ENCODE data around the gene ALK. TPM values are rescaled to one million over a fixed set of nuclear protein-coding genes. Genes with fewer than 3 reads are reported as not detected.
A peak's percentile ranks its signal among the peaks of the same experiment; 100 is the strongest.

ALK gene
- total RNA-seq, 4 donors from 2014 or later = 0.08 to 0.40 (median 0.28) TPM

- Histone ChIP-seq H3K27me3 (no peaks in the 10 kb centered on the region), H3K36me3 (no peaks in the 10 kb centered on the region), H3K9me3 (no peaks in the 10 kb centered on the region), H3K27ac (no peak overlapping the region), H3K4me3 (replicated peaks in 1 of 3) (no peak overlapping the region), H3K4me1 (no peaks in the 10 kb centered on the region)
- TF ChIP-seq CTCF (IDR thresholded peaks at IDR 0.05) (no peak), POLR2A (IDR thresholded peaks at IDR 0.05) (no peak)
- 81 to 85% methylated on average over 3 of the region's 3 CpGs for WGBS, 2 donors
- intact Hi-C loops (cut with DNase I) = no loop called here
- no peak for DNase-seq
Observed at GRCh38 chr2:29942711-29943110, 21.3 kb upstream of the ALK start.

GRCh38 chr2:29940706-29941105 lies 19.3 kb upstream of the ALK start:
- intact Hi-C loops (cut with DNase I) = no loop called here
- TF ChIP-seq POLR2A (IDR thresholded peaks at IDR 0.05) = no peak
- TF ChIP-seq CTCF (IDR thresholded peaks at IDR 0.05) = no peak
- Histone ChIP-seq H3K4me3 (replicated peaks in 1 of 3) (no peak overlapping the region), H3K27me3 (no peaks in the 10 kb centered on the region), H3K9me3 (no peaks in the 10 kb centered on the region), H3K4me1 (no peaks in the 10 kb centered on the region), H3K27ac (no peak overlapping the region), H3K36me3 (no peaks in the 10 kb centered on the region)
- WGBS, 2 donors = 49 to 51% methylated on average over 5 of the region's 5 CpGs
- DNase-seq = no peak

GRCh38 chr2:29936020-29936419 lies 14.6 kb upstream of the ALK start:
- no peaks in the 10 kb centered on the region for H3K4me1 ChIP-seq
- no peaks in the 10 kb centered on the region for H3K36me3 ChIP-seq
- H3K4me3 ChIP-seq (replicated peaks in 1 of 3) = no peak overlapping the region
- WGBS, 2 donors = 41 to 51% methylated on average over 8 of the region's 8 CpGs
- no peaks in the 10 kb centered on the region for H3K27me3 ChIP-seq
- intact Hi-C loops (cut with DNase I) = no loop called here
- no peak for DNase-seq
- TF ChIP-seq POLR2A (IDR thresholded peaks at IDR 0.05) (no peak), CTCF (IDR thresholded peaks at IDR 0.05) (no peak)
- no peaks in the 10 kb centered on the region for H3K9me3 ChIP-seq
- no peak overlapping the region for H3K27ac ChIP-seq

- no peaks in the 10 kb centered on the region for H3K36me3 ChIP-seq
- intact Hi-C loops (cut with DNase I) = no loop called here
- H3K9me3 ChIP-seq = no peaks in the 10 kb centered on the region
- 3 to 61% methylated on average over 1 of the region's 1 CpG for WGBS, 2 donors
- DNase-seq = no peak
- no peaks in the 10 kb centered on the region for H3K4me1 ChIP-seq
- H3K4me3 ChIP-seq (replicated peaks in 1 of 3) = no peak overlapping the region
- no peaks in the 10 kb centered on the region for H3K27me3 ChIP-seq
- H3K27ac ChIP-seq = no peak overlapping the region
- TF ChIP-seq POLR2A (IDR thresholded peaks at IDR 0.05) = no peak
- TF ChIP-seq CTCF (IDR thresholded peaks at IDR 0.05) = no peak
Observed at GRCh38 chr2:29931818-29932217, 10.4 kb upstream of the ALK start.

GRCh38 chr2:29923110-29923721 lies 1.8 kb upstream of the ALK start:
- H3K27ac ChIP-seq = no peak overlapping the region
- DNase-seq = peak; percentile 63 to 73
- H3K4me3 ChIP-seq (replicated peaks in 1 of 3) = no peak overlapping the region
- no peak for TF ChIP-seq POLR2A (IDR thresholded peaks at IDR 0.05)
- TF ChIP-seq CTCF (IDR thresholded peaks at IDR 0.05) = peak; percentile 66 to 84 (median 75)
- H3K4me1 ChIP-seq = peaks cover 16 to 25% of the 10 kb centered on the region in 2 donors
- H3K27me3 ChIP-seq = no peaks in the 10 kb centered on the region
- H3K36me3 ChIP-seq = no peaks in the 10 kb centered on the region
- WGBS, 2 donors = 26 to 28% methylated on average over 3 of the region's 3 CpGs
- intact Hi-C loops (cut with DNase I) = no loop called here
- no peaks in the 10 kb centered on the region for H3K9me3 ChIP-seq

All from thyroid gland (tissue), 4 donors.